Fibroblast of mammary gland (primary cell): Measurements from ENCODE around the gene ZSWIM4.
A peak's percentile ranks its signal among the peaks of the same experiment; 100 is the strongest.
"Not testable (repeated sequence)": the region's sequence is repeated elsewhere in the genome, so short reads cannot be mapped to it uniquely, and the experiment has no call there.

ENCODE experiments used
- DNase-seq: peaks from one replicate; pipeline ENCODE4 v3.0.0-alpha.2; 2010; ENCODE audit warnings: low read depth
- H3K4me3 ChIP-seq: 2 replicates; pipeline ENCODE4 v1.5.1; 2011; ENCODE audit warnings: low read depth, mild to moderate bottlenecking, low read length, moderate library complexity; ENCODE audit not compliant: control insufficient read depth
- TF ChIP-seq, protein P1 (sequence below): conservative IDR thresholded peaks from 2 replicates; pipeline ENCODE4 v1.5.1; 2011; ENCODE audit warnings: low read depth, low read length, inconsistent platforms; ENCODE audit not compliant: control insufficient read depth, insufficient read depth

The ZSWIM4 gene

DNA sequence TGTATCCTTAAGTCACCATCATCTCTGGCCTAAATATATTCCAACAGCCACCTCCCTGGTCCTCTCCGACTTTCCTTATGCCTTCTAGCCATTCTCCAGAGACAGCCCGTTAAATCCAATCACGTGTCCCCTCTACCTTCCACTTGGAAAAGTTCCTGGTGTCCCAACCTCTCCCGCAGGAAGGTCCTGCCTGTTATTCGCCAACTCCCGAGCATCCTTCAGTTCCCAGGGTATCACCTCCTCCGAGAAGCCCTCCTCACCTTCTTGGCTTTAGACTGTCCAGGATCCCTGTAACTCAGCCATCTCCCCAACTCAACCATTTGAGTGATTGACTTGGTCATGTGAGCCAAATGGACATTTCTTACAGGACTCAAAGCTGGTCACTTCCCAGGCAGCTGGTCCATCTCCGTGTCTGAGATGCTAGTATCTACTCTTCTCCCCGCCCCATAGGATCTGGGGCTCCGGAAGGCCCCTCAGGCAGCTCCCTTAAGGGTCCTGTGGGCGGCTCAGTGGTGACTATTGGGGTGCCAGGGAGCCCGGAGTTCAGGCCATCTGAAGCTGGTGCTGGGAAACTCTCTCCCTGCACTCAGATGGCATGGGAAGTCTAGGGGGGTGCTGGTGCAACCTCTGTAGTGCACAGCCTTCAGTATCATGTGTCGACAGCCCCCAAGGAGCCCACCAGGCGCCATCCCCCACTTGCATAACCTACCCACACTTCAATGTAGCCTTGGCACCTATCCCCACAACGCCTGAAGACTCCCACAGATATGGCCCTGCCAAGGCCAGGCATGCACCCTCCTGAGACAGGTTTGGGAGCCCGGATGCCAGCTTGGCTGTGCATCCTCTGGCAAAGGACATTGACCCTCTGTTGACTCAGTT is 53.8 kb downstream of the ZSWIM4 start:
- TF ChIP-seq, protein P1, sequence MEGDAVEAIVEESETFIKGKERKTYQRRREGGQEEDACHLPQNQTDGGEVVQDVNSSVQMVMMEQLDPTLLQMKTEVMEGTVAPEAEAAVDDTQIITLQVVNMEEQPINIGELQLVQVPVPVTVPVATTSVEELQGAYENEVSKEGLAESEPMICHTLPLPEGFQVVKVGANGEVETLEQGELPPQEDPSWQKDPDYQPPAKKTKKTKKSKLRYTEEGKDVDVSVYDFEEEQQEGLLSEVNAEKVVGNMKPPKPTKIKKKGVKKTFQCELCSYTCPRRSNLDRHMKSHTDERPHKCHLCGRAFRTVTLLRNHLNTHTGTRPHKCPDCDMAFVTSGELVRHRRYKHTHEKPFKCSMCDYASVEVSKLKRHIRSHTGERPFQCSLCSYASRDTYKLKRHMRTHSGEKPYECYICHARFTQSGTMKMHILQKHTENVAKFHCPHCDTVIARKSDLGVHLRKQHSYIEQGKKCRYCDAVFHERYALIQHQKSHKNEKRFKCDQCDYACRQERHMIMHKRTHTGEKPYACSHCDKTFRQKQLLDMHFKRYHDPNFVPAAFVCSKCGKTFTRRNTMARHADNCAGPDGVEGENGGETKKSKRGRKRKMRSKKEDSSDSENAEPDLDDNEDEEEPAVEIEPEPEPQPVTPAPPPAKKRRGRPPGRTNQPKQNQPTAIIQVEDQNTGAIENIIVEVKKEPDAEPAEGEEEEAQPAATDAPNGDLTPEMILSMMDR: no peak
- no peak overlapping the region for H3K4me3 ChIP-seq
- DNase-seq: no peak

DNA sequence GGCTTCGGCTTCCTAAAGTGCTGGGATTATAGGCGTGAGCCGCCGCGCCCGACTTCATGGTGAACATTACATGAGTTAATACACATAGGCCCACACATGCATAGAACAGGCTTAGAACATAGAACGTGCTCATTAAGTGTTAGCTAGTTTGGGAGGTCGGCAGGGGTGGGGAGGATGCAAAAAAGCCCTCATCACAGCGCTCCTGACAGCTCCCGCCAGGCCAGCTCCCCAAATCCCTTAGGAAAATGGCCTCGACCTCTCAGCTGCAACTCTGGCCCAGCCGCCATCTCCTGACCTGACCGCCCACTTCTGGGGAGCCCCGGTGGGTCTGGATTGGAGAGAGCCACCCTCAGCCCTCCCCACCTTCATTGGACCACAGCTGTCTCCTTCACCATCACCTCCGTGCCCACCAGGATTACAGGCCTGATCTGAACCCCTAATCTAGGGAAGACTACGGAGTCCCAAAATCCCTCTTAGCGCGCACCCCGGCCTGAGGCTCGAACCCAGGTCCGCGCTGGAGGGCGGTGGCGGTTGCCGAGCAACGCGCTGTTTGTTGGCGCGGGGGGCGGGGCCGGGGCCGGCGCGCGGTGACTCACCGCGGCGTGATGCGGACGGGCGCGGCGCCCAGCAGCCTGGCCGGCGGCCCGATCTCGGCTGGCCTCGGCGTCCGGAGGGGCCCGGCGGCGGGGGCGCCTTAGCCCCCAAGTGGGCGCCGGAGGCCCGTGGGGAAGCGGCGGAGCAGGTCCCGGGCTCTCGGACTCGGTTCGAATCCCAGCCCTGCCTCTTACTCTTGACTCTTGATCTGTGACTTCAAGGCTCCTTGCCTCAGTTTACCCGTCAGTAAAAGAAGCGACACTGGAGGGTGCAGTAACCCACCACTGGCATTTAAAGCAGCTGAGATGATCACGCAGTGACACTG is 55.0 kb downstream of the ZSWIM4 start:
- peak overlapping the region; percentile 39 for H3K4me3 ChIP-seq
- DNase-seq: peak; percentile 62
- TF ChIP-seq, protein P1: no peak

DNA sequence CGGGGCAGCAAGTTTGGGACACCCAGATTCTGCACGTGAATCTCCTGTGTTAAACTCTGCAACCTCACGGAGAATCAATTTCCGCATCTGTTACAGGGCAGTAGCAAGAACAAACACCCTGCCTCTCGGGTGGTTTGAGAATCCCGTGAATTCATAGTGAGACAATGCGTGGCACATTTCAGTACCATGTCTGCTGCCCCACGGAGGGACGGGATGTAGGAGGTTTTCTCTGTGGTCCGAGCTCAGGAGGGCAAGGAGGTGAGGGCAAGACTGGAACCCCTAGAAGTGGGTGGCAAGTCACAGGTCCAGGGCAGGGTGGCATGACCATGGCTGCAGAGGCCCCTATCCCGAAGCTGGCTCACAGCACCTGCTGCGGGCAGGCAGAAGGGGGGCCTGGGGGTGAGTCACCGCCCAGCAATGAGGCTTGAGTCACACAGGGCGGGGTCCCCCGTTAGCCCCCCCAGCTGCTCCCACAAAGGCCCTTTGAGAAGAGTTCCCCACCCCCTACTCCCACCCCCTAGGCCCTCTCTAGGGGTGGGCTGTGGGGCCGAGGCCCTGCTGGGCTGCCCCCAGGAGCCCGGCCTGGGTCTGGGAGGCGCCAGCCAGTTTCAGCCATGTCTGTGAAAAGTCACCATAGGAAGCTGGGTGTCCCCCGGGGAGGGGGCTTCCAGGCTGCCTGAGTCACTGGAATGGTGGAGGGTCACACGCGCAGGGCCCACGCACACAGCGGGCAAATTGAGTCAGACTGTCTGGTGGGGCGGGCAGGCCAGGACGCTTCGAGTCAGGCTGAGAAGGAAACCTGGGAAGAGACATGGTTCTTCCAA is 55.9 kb downstream of the ZSWIM4 start:
- DNase-seq: peak; percentile 91
- TF ChIP-seq, protein P1: no peak
- H3K4me3 ChIP-seq: peak overlapping the region; percentile 39

DNA sequence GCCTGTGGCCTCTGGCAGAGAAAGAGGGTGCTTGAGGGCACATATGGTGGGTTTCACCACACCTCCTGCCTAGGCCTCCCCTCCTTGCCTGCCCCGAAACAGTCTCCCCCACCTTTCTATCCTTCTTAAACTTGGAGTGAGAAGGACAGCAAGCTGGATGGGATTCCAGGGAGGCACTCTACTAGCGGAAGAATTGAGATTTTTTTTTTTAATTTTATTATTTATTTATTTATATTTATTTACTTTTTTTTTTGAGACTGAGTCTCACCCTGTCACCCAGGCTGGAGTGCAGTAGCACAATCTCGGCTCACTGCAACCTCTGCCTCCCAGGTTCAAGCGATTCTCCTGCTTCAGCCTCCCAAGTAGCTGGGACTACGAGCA is 56.5 kb downstream of the ZSWIM4 start:
- not testable (repeated sequence) for H3K4me3 ChIP-seq, DNase-seq

DNA sequence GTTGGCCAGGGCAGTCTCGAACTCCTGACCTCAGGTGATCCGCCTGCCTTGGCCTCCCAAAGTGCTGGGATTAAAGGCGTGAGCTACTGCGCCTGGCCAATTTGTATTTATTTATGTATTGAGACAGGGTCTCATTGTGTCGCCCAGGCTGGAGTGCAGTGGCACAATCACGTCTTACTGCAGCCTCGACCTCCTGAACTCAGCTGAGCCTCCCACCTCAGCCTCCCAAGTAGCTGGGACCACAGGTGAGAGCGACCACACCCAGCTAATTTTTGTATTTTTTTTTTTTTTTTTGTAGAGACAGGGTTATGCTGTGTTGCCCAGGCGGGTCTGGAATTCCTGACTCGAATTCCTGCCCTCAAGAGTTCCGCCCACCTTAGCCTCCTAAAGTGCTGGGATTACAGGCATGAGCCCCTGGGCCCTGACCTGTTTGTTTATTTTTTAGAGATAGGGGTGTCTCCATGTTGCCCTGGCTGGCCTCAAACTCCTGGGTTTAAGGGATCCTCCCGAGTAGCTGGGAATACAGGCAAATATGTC is 57.0 kb downstream of the ZSWIM4 start:
- DNase-seq, H3K4me3 ChIP-seq: not testable (repeated sequence)

DNA sequence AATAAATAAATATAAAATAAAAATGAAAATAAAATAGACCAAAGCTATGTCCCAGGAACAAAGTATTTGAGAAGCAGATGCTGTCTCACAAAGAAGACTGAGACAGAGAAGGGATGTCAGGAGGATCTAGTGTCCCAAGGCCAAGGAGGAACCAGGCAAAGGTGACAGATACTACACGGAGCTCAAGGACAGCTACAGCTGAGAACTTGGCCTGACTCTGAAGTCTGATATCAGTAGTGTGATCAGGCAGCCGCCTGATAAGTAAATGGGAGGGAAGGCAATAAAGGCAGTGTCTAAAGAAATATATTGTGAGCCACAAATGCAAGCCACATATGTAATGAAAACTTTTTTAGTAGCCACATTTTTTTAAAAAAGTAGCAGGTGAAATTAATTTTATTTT is 61.3 kb downstream of the ZSWIM4 start:
- DNase-seq: no peak
- no peak overlapping the region for H3K4me3 ChIP-seq
- TF ChIP-seq, protein P1: no peak

DNA sequence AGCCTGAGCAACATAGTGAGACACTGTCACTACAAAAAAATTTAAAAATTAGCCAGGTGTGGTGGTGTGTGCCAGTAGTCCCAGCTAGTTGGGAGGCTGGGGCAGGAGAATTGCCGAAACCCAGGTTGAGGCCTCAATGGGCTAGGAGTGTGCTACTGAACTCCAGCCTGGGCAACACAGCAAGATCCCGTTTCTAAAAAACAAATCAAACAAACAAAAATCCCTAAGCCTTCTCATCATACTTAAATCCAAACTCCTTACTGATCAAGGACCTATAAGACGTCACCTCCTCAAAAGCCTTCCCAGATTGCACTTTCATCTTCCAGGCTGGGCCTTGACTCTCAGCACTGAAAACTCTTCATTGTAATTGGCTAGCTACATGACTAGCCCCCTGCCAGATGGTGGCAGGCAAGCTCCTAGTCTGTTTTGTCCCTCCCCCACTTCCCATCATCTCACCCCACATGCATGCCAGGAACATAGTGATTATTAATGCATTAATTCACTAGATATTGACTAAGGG is 64.2 kb downstream of the ZSWIM4 start:
- TF ChIP-seq, protein P1: no peak
- H3K4me3 ChIP-seq: no peak overlapping the region
- DNase-seq: peak; percentile 63
